Heart left ventricle (tissue), 13 donors: ENCODE results near the gene OGFRL1.

Experiments
- CTCF ChIP-seq, 12 donors: fragments of 200-600 bp; sonication (generic) in 4 of 12; IDR thresholded peaks; one replicate each; pipeline versions ENCODE4 v1.5.0 to v1.8.0; 2018 to 2022; ENCODE audit warnings: antibody characterized with exemption in 12 of 12, mild to moderate bottlenecking in 5 of 12
- POLR2A ChIP-seq, 2 donors: fragments of 450-650 bp; IDR thresholded peaks; one replicate each; pipeline ENCODE4 v1.6.1; 2017; ENCODE audit warnings: antibody characterized with exemption in 2 of 2, mild to moderate bottlenecking in 2 of 2, moderate library complexity in 2 of 2
- donor health status: ischemic (EF 13 %, LVEDD 7.1; RV severe dilation, severe dysfunction).
- donor health status: DM: no; HTN: yes; CAD: no.
- donor health status: DM: no; HTN: no; CAD: no.
- donor health status: ischemic (EF 25% LVEDD 6.9; RV normal size, moderate dysfunction).
- donor health status: ischemic (EF 25% LVEDD 5.7; RV mildly dilated, moderate dysfunction).
- donor health status: ischemic (EF 35%, LVEDD 5.7; RV mildly dilated, moderate dysfunction).
- donor health status: nonischemic (EF 11% LVEDD 7.7; RV severe dilation, severe dysfunction).
- donor health status: DM: yes; HTN: yes; CAD: no.
- donor health status: PGD.
- donor health status: ischemic (EF 29% LVEDD 5.4; RV normal size, mild dysfunction).
- donor health status: nonischemic (EF 23%, LVEDD 6.1; RV moderate dilation, normal function).

- no peak for TF ChIP-seq POLR2A (IDR thresholded peaks at IDR 0.05)
- no peak for TF ChIP-seq CTCF (IDR thresholded peaks at IDR 0.05)
These were observed 9.3 kb upstream of the OGFRL1 start for GRCh38 chr6:71279321-71279720.
